ENCODE data around the gene SLC25A36.

Gene SLC25A36, protein sequence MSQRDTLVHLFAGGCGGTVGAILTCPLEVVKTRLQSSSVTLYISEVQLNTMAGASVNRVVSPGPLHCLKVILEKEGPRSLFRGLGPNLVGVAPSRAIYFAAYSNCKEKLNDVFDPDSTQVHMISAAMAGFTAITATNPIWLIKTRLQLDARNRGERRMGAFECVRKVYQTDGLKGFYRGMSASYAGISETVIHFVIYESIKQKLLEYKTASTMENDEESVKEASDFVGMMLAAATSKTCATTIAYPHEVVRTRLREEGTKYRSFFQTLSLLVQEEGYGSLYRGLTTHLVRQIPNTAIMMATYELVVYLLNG

DNA sequence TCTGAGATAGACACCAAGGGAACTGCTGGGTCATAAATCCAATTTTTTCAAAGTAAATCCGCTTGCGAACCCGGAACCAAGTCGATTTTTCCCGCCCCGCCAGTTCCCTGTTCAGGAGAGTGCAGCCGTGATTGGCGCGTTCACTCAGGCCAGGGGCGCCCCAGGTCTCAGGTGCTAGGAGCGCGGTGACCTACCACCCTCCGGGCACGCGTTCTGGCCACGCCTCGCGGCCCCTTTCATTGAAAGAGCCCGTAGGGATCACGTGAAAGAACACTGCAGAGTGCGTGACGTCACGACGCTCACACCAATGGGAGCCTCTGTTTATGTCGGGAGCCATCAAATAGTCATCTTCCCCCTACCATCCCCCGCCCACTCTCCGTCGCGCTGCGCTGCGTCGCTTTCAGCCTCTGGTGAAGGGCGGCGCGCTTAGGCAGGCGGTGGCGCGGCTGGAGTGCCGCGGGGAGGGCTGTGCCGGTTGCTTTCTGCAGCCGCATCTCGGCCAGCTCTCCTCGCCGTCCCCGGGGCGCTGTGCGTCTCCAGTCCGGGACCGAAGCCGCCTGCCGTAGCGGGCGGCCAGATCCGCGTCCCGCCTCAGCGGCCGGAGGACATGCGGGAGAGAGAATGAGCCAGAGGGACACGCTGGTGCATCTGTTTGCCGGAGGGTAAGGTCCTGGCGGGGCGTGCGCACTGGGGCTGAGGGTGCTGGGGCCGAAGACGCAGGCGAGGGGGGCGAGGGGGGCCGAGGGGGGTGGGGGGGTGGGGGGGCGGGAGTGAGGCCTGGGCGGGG, at the start of gene SLC25A36:
Gene SLC25A36, plus strand, starts transcription at position 403 of the 787 bp plus-strand sequence. Its CDS starts 219 bp downstream, at position 622.
- peak; percentile 97 for DNase-seq

DNA sequence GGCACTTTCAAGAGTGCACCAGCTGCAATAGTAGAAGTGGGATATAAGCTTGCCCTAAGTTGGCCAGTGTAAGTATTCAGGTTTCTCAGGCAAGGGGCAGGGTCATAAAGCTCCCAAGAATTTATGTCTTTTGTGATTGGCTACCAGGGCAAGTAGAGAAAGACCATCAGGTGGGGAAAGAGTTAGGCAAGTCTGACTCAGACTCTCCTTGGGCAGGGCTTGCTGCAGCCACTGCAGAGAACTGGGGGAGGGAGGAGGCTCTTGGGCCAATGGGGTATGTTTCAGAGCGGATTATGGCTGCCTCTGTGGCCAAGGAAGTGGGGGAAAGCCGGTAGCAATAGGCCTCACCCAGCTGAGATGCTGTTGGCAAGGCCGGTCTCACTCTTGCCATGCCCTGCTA, 44.6 kb upstream of the SLC25A36 start:
- DNase-seq = no peak

DNA sequence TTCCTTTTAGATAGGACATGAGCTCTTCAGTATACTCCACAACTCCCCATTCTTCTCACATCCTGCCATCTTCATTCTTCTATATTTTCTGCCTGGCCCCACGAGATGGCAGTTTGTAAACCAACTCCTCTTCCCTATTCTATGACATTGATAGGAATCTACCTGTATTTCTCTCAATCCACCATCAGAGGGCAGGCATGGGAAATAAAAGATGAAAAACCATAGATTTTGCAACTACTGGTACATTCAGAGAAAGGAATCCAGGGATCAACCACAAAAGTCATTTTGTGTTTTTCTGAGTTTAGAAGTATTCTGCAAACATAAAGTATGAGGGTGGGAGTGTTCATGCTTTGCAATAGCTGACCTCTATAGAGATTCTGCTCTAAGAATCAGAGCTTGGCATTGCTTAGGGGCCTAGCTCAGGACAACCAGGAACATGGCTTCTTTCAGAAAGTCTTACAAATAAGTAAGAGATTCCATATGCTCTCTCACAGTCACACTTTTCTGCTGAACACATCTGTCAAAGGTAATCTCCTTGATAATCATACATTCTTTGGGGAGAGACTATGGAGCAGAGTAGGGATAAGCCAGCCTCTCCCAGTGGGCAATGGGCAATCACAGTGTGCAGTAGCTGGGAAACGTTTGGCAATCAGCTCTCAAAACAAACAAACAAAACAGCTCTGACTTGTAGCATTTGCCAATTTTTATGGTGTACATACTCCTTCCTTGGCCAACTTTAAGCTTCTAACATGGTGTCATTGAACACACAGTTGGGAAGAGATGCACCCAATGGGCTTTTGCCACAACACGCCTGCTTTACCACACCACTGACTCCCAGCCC, 43.1 kb upstream of the SLC25A36 start:
- DNase-seq = no peak

DNA sequence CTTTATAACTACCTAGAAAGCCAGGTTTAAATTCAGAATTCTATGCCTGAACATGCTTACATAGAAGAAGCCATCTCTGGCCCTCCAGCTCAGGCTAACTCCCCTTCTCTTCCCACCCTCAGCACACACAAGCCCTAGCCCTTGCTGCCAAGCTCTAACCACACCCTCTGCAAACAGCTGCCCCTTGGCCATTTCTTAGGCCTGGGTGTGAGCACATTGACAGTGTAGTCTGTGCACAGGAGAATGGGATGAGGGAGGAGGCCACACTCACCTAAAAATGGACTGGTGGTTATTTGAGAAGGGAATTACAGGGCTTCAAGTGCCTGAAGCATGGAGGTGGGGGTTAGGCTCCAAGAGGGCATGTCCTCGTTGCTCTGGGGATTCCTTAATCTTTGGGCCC, 42.3 kb upstream of the SLC25A36 start:
- DNase-seq = no peak

DNA sequence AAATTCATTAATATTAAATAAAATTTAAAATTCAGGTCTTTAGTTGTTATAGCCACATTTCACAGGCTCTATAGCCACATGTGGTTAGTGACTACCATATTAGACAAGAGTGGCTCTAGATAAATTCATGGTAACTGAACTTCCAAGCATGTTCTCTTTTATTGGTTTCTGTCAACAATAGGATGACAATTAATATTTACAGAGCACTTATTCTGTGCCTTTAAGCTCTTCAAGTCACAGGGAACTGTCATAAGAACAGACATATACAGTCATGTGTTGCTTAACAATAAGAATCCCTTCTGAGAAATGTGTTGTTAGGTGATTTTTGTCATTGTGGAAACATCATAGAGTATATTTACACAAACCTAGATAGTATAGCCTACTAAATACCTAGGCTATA, 38.8 kb upstream of the SLC25A36 start:
- no peak for DNase-seq

DNA sequence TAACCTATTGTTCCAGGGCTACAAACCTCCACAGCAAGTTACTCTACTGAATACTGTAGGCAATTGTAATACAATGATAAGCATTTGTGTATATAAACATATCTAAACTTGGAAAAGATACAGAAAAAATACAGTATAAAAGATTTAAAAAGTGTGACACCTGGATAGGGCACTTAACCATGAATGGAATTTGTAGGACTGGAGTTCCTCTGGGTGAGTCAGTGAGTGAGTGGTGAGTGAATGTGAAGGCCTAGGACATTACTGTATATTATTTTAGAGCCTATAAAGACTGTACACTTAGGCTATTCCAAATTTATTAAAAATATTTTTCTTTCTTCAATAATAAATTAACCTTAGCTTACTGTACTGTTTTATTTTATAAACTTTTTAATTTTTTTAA, 38.4 kb upstream of the SLC25A36 start:
- no peak for DNase-seq

DNA sequence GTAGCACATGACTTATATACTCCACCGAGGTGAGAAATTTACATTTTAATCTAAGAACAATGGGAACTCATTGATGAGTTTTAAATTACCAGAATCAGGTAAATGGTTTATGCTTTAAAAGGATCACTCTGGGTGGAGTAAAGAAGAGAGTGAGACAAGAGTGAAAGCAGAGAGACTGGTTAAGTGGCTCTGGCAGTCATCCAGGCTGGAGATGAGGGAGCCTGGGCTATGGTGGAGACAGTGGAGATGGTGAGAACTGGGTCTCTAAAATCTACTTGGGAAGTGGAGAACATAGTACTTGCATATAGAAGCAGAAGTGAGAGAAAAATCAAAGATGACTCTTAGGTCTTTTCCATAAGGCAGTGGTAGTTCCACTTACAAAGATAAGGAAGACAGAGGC, 37.1 kb upstream of the SLC25A36 start:
- DNase-seq = no peak

DNA sequence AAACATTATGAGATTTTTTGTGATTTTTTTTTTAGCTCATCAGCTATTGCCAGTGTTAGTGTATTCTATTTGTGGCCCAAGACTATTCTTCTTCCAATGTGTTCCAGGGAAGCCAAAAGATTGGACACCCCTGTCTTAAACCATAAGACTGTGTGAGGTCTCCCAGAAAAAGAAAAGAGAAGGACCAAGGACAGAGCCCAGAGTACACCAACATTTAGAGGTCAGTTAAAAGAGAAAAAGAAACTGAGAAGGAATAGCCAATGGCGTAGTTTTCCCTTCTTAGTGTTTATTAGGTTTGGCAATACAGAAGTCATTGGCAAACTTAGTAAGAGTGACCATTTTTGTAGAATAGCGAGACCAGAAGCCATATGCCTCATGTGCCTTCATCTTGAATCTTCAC, 36.1 kb upstream of the SLC25A36 start:
- no peak for DNase-seq

DNA sequence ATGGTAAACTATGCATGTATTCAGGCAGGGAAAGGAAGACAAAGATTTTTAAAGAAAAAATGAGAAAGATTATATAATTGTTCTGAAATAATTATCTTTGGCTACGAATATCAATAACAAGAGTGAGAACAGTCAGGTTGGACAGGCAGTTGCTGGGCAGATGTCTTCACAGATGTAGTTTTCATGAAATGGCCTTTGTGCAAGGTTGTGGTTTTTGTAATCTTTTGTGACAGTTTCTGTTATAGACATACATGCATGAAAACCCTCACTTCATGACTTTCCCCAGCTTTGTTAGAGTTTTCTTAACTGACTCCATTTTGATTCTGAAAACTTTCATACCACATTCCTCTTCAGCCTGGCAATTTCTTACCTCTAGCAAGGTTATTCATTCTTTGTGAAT, 34.9 kb upstream of the SLC25A36 start:
- DNase-seq = no peak

DNA sequence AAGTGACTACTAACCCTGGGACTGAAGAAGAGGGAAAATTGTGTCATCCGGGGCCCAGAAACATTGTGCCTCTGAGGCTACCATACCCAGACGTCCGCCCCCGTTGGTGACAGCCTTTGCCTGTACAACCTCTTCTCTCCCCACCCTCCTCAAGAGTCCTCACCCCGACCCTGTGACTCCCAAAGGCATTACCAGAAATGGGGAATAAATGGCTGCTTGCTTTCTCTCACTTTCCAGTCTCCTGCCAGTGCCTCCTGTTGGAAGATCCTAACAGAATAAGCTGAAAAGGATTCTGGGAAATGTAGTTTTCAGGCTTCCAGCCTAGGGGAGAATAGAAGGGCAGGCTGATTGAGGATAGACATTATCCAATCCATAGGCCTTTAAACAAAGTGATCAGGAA, 30.8 kb upstream of the SLC25A36 start:
- DNase-seq = no peak

DNA sequence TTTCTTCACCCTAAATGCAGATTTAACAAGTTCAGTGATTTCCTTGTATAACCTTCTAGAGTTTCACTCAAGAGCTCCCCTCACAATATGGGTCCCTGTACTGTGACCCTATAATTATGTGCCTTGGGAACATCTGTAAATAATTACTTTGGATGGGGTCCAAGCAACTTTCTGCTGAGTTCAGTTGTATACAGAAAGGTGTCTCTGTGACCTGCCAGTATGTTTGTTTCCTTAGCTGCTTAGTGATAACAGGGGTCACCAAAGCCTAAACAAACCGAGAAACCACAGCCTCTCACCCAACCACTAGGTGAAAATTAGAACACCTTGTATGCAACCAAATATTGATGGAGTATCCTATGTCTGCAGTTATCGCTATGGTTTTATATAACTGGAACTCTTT, 29.8 kb upstream of the SLC25A36 start:
- DNase-seq = no peak

DNA sequence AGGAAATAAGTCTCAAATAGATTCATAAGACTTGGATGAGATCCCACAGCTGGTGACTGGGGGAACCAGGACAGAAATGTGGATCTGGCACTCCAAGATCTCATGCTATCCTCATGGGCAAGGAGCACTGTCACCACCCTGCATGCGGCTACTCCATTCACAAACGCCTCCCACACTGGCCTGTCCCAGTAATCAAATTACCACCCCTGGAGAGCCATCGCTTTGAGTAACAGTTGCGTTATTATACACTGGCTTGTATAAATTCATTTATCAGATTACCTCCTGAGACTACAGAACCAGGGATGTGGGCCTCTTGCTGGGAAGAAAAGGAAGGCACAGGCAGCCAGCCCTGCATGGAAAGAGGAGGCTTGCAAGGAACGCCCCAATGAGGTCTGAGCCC, 27.9 kb upstream of the SLC25A36 start:
- DNase-seq = no peak

DNA sequence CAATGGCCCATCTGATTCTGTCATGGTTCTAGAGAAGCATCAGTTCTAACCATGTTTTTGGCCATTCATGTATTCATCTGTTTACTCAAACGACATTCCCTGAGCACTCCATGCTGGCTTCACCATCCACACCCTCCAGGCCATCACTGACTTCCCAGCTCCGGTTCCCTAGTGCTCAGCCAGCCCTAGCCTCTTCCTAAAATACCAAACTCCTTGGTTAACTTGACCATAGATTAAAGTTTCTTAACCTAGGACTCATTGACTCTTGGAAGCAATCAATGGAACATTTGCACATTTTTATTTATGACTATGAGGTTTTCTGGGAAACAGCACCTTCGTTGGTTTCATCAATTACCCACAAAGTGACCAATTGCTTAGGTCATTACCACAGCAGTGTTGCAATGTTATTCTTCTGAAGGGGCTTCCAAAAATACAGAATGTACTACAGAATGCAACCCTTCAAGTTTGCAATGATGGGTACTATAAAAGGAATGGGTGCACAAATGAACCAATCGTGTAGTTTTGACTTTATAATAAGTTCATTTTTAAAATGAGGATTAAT, 27.2 kb upstream of the SLC25A36 start:
- DNase-seq = no peak

DNA sequence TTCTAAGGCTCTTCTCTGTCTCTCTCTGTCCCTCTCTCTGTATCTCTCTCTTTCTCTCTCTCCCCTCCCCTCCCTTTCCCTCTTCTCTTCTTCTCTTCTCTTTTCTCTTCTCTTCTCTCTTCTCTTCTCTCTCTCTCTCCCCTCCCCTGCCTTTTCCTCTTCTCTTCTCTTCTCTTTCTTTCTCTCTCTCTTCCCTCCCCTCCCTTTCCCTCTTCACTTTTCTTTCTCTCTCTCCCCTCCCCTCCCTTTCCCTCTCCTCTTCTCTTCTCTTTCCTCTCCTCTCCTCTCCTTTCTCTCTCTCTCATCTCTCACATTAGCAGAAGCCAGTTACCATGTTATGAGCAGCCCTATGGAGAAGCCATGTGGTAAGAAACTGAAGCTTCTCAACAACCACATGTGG, 25.0 kb upstream of the SLC25A36 start:
- no peak for DNase-seq

DNA sequence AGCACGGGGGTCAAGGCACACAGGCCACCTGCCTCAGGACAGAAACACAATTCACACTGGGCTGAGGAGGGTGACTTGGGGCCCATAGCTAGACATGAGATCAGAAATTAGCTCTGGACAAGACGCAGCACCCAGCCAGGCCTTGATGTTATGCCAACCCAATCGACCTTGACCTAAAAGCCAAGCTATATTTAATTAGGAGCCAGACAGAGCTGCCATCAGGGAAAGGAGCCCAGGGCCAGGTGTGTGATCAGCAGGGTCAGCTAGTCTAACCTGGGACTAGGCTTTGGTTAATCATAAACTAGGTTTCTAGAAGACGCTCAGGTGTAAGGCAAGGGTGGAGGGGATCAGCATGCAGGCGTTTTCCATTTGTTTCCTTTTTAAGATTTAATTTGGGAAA, 23.9 kb upstream of the SLC25A36 start:
- DNase-seq = no peak

DNA sequence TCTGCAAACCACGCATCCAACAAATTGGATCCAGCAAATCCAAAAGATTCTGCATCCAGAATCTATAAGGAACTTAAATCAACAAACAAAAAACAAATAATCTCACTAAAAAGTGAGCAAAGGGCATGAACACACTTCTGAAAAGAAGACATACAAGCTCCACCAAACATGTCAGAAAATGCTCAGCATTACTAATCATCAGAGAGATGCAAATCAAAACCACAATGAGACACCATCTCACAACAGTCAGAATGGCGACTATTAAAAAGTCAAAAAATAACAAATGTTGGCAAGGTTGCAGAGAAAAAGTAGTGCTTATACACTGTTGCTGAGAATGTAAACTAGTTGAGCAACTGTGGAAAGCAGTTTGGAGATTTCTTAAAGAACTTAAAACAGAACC, 21.6 kb upstream of the SLC25A36 start:
- DNase-seq = no peak

DNA sequence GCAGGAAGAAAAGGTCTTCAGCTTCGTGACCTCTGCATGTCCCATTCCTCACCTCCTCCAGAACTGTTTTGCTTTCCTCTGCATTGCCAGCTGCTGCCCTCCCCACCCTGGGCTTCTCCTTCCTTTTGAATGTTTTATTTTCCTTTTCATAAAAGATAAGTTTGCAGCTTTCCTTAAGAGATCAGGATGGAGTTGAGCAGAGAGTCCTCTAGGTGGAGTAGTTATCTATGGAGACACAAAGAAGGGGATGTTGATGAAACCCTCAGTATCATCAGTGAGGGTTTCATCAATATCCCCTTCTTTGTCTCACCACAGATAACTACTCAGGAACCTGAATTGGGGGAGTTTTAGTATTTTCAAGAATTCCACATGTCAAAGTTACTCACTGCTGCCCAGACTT, 19.0 kb upstream of the SLC25A36 start:
- no peak for DNase-seq

DNA sequence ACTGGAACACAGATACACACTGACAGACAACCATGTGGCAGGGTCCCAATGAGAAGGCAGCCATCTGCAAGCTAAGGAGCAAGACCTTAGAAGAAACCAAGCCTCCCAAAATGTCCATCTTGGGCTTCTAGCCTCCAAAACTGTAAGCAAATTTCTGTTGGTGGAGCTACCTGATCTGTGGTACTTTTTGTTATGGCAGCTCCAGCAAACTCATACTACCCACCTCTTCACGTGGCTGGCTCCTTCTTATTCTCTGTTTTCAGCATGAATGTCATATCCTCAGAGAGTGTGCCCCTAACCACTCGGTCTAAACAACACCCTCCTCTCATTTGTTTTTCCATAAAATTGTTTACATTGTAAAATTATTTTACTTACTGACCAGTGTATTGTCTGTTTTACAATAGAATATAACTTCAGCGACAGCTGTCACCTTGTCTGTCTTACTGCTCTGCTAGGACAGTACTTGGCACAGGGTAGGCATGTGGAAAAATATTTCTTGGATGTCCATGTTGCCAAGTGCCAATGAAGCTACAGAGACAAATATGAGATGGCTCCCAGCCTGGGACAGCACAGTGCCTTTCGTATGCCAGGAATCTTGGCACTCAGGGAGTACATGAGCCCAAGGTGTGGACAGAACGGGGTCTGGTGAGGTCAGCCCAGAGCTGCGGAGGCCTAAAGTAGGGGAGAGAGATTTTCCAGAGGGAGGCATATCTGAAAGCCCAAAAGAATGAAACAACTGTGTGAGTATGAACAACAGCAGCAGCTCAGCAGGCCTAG, 17.4 kb upstream of the SLC25A36 start:
- no peak for DNase-seq

DNA sequence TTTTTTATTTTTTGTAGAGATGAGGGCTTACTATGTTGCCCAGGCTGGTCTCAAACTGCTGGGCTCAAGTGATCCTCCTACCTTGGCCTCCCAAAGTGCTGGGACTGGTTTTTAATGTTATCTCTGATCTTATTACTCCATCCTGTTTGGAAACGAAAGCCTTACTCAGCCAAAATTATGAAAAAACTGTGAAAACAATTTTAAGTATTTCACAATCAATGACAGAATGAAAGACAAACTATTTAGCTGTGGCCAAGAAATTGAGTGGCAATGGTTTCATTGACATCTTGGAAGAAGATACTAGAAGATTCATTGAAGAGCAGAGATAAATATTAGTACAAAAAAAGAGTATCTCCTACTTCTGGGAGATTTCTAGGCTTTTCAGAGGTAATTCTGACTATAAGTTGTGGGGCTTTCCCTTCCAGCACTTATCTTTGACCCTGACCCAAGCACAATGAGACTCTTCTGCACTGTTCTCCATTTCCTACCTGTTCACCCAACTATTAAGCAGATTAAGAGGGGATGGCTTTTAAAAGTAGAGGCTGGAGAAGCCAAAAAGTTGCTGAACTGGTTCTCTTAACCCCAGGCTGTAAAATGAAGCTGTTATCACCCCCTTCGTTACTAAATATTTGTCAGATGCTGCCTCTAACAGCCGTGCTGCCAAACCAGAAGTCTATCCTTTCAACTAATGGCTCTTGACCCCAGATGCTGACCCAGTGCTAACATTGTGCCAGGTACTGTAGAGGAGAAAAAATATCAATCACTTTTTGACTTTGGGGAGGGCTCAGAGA, 14.2 kb upstream of the SLC25A36 start:
- no peak for DNase-seq

DNA sequence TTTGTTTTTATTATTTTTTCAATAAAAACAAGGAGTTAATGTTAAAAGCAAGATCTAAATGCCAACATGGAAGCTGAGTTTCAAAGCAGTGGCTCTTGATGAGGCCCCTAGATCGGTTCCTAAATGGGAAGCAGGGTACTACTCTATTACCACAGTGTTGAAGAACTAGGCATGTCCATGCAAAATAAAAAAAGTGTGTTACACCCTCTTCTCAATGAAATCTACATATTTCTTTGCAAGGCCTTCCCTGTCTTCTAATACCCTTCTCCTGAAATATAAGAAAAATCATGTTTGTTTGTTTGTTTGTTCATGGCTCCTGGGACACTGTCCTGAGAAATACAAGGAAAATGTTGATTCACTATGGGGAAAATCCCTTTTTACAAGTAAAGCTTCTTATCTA, 12.2 kb upstream of the SLC25A36 start:
- DNase-seq = no peak

DNA sequence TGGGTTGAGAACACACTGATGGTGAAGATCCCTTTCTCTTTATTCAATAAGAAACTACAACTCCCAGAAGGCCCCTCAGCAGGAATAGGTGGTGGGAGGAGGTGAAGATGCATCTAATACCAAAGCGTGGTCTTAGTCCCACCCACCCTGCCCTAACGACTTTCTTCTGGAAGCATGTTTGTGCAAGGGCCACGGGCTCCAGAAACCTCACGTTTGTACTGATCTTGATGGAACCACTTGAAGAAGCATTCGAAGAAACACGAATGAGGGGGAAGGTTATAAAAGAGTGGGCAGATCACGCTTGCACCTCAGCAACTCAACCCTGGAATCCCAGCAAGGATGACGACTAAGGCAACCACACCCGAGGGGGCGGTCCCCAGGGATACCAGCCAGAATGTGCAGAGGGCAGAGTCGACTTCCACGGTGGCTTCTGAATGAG, 10.6 kb upstream of the SLC25A36 start:
- DNase-seq = no peak

DNA sequence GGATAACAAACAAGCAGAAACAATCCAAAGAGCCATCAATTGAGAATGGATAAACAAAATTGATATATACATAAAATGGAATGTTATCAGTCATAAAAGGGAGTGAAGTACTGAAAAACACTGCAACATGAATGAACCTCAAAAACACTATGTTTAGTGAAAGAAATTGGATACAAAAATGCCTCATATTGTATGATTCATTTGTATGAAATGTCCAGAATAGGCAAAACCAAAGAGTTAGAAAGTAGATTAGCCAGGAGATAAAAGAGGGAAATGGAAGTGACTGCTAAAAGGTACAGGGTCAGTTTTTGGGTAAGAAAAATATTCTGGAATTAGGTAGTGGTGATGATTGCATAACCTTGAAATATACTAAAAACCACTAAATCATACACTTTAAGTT, 9.8 kb upstream of the SLC25A36 start:
- DNase-seq = no peak

Data from activated CD8-positive, alpha-beta memory T cell treated with anti-CD3 and anti-CD28 coated beads, Interleukin-2, amount 50 U/mL, for 4 hours (primary cell).